ENCODE measurements around the gene ZDHHC21.
"Not testable (repeated sequence)": the region's sequence is repeated elsewhere in the genome, so short reads cannot be mapped to it uniquely, and the experiment has no call there.

The ZDHHC21 gene

DNA sequence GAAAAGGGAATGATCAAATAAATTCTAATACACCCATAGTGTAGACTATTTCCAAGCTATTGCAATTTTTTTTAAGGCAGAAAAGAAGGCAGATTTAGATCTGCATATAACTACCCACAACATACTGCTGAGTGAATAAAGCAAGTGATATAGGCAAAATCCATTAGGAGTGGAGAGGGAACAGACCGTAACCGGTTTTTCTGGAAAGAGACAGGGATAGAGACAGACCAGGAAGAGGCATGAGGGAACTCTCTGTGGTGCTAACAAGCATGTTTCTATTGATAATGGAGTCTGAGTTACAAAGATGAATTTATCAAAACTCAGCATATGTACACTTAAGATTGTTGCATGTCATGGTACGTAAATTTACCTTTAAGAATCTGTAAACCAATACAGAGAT is 14.5 kb downstream of the ZDHHC21 start:
- DNase-seq: no peak

- no peak for DNase-seq
Measured at GRCh38 chr9:14677872-14678271, 15.4 kb downstream of the ZDHHC21 start.

GRCh38 chr9:14677396-14677795 is 15.8 kb downstream of the ZDHHC21 start:
- DNase-seq: no peak

DNA sequence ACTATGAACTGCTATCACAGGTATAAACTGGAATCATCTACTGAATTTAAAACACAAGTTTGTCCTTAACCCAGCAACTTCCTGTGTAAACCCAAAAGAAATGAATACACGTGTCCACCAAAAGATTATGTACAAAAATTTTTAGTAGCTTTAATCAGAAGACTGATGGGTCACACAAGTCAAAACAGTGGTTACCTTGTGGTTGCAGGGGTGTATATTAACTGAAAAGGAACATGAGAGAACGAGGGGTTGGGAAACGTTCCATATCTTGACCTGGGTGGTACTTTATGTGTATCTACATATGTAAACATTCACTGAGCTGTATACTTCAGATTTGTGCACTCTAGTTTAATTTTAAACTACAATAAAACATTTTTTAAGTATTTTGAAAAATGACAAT is 18.6 kb downstream of the ZDHHC21 start:
- no peak for DNase-seq

- DNase-seq: no peak
Measured at GRCh38 chr9:14671377-14671776, 21.9 kb downstream of the ZDHHC21 start.

DNA sequence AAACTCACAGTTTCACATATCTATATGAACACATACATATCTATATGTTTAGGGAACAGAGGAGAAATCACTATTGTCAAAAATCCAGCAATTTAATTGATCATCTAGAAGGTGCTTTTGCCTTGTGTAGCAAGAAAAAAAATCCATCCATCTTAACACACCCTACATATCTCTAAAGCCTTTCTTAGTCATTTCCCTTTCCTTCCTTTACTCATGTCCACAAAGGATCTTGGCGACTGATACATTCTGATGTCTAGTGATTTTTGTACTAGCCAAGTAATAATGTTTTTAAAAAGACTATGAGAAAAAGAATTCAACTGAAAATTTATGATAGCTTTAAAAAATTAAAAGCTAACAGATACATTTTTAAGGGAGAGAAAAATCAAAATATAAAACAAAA is 22.5 kb downstream of the ZDHHC21 start:
- no peak for DNase-seq

- not testable (repeated sequence) for DNase-seq
Measured at GRCh38 chr9:14664022-14664421, 29.2 kb downstream of the ZDHHC21 start.

DNA sequence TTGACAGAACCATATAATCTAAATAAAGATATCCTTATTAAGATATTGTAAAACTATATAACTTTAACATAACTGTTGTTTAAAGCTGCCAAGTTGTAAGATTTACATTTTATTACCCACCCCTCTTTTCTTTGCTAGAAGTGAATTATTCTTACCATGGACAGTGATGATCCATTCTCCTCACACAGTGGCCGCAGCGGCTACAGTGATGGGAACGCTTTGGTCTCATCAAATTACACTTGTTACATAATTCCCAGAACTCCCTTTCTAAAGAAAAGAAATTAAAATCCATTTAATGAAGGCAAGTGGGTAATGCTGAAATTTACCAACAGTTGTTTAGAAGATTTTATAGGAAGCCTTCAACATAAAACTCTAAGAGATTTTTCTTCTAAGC is 31.2 kb downstream of the ZDHHC21 start:
- no peak for DNase-seq

DNA sequence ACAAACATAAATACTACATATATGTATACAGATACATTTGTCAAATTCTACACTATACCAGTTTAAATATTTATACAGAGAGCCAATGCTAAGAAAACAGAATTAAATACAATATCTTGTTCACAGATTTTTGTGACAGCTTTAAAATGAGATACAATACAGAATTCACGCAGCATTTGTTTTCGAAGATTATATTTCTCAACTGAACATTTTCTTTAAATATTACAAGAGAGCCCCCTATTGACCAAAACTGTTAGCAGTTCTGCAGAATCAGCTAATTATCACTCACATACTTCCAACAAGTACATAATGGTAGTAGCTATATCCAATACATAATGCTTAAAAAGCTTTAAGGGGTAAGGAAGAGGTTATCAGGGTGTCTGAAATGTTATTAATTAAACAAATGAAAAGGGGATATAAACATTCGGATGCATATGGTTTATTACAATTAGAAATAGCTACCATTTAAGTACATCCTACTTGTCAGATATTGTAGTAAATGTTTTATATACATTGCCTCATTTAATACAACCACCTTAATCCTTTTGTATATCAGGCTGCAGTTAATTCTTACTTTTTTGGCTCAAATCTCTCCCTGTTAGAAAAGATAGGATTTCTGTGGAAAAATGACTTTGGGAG is 31.7 kb downstream of the ZDHHC21 start:
- no peak for DNase-seq

GRCh38 chr9:14660721-14661120 is 32.5 kb downstream of the ZDHHC21 start:
- no peak for DNase-seq

DNA sequence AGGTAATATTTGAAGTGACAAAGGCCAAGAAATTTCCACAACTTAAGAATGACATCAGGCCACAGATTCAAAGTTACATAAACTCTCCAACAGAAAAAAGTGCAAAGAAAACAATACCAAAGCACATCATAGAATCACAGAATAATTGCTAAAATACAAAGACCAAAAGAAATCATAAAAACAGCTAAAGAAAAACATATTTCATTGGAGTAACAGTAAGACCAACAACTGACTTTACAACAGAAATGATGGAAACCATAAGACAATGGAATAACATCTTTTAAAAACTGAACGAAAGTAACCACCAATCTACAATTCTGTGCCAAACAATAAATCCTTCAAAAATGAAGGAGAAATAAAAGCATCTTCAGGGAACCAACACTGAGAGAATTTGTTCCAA is 38.3 kb downstream of the ZDHHC21 start:
- DNase-seq: no peak

DNA sequence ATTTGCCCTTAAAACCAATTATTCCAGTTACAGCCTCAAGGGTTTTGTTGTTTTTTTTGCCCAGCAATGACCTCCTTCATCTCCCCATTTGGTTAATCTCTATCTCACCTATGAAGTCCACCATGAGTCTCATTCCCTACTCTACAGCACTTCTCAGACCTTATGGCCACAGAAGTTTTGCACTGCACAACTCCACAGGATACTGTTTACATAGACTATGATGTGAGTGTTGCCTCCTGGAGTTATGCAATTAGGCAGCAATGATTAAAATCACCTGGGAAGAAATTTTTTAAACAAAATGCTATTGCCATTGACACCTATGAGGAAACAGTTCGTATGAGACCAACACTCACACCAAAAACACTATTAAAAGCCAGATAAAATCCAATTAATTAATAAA is 39.7 kb downstream of the ZDHHC21 start:
- no peak for DNase-seq

GRCh38 chr9:14652729-14653377 is 40.4 kb downstream of the ZDHHC21 start:
- DNase-seq: no peak

- no peak for DNase-seq
Measured at GRCh38 chr9:14650596-14650995, 42.6 kb downstream of the ZDHHC21 start.

DNA sequence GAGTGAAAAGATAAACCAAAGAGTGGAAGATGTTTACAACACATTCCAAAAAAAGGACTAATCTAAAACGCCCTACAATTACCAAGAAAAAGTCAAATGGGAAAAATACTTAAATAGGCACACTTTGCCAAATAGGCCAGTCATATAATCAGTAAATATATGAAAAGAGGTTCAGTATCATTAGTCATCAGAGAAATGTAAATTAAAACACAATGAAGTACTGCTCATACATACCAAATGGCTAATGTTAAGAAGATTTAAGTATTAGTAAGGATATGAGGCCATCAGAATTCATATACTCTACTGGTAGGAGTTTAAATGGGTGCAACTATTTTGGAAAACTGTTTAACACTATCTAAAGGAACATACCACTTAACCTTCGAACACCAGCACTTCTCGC is 47.6 kb downstream of the ZDHHC21 start:
- no peak for DNase-seq

DNA sequence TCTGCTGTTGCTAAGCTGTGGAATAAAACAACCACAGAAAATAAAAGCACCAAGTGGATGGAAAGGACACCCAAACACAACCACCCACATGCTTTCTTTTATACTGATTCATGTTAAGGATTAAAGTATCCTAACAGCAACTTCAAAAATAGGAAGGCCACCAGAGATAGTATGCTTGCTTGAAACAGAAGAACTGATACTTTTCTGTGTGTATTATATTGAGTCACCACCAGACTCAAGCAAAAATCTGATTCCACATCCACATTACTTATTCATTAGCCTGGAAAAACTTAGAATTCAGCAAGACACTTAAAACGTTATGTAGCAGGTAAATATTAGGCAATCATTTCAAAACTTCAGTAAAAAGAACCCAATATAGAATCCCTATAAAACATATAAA is 52.3 kb downstream of the ZDHHC21 start:
- no peak for DNase-seq

- no peak for DNase-seq
Measured at GRCh38 chr9:14640294-14640693, 52.9 kb downstream of the ZDHHC21 start.

DNA sequence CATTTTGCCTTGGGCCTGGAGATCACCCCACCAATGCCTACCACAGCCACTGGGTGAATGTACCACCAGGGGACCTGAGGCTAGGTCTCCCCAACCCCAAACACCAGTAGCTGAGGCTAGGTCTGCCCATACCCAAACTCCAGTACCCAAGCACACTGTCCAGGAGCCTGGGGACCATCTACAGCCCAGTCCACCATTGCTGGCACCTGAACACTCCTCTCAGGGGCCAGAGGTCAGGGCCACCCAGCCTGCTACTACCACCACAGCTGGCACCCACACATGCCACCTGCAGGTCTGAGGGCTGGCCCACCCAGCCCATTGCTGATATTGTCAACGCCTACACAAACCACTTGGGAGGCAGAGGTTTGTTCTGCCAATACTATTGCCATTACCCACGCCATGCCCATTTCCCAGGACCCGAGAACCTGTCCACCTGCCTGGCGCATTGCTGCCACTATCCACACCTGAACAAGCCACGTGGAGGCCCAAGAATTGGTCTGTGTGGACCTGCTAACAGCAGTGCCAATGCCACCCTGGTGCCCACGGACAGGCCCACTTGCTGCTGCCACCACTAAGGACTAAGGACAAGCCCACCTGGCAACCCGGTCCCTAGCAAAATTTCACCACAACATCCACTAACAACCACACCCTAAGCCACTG is 59.2 kb downstream of the ZDHHC21 start:
- no peak for DNase-seq

DNA sequence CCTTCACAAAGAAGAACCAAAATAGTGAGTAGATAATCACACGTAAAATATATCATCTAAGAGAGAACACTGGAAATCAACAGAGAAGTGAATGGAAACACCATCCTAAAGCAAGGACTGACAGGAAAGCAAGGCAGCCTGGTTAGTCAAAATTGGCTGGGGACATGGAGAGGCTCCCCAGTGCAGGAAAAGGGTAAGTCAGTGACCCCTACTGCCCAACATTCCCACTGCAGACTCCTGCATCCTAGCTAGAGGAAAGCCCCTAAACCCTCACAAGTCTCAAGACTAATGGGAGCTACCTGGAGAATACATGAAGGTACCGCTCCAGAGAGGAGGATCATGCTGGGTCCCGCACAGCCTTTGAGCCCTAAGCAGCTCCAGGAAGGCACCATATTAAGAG is 60.1 kb downstream of the ZDHHC21 start:
- no peak for DNase-seq

DNA sequence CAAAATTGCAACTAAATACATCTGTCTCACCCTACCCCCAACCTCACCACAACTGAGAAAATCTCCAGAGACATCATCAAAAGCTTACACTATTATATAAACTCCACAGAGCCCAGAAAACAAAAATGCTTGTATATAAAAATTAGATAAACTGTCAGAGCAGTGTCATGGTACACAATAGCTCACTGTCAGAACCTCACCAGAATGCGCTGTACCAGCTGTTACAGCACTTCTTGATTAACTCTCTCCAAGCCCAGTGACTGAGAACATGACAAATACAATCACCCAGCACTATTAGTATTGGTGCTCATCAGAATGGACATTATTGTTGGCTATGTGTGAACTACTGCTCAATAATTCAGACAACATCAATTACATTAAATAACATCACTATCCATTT is 65.7 kb downstream of the ZDHHC21 start:
- no peak for DNase-seq

- DNase-seq: no peak
Measured at GRCh38 chr9:14618836-14619420, 74.3 kb downstream of the ZDHHC21 start.

DNA sequence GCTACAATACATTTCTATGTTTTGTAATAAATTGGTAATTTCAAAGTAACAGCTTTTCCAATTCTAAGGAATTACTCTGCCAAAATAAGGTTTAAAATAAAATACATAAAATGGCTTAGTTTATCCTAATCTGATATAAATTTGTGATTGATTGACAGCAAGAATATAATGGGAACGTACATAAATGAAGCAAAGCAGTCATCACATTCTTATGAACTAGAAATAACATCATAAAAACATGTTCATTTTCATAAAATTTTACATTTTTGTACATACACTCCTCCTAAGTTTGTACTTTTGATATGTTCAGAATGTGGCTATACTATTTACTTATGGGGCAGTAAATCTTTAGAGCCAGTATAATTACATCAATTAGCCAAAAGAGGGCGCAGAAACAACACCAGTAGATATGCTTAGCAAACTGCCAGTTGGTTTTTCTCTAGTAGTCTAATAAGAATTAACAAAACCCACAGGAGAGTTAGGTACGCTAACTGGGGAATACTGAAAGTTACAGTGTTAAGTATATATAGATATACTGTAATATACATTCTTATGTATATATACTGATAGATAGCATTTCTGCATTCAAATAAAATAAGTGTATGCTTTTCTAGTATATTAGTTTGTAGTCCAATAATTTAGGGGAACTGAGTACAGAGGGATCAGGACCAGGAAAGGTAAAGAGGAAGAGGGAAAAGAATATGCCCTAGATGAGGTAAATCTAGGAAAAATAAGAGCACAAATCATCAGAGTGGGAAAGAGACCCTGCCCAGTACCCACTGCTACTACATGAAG is 76.8 kb downstream of the ZDHHC21 start:
- DNase-seq: no peak

DNA sequence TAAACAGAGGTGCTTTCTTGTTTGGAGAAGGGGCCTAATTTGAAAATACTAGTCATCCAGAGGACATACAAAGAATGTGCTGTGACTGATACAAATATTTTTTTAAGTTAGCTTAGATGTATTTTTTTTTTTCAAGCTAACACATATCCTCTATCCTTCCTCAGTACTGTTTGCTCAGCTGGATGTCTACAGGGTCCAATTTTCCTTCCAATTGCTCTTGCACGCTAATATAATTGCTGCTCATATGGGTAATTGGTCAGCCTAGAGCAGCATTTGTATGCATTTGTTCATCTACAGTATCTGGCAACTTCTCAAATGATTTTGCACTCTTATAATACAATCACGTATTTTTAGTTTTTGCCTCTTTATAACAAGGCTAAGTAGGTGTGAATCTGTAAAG is 84.7 kb downstream of the ZDHHC21 start:
- DNase-seq: no peak
